Measurements from ENCODE around the gene RPS6KA2.

- TF ChIP-seq CTCF (IDR thresholded peaks at IDR 0.05) (no peak), POLR2A (IDR thresholded peaks at IDR 0.05) (no peak)
Observed at GRCh38 chr6:166511316-166511715, 115.7 kb downstream of the RPS6KA2 start.
